GM19397 (cell line): ENCODE data around the gene ABHD13.
"Not testable (repeated sequence)": the region's sequence is repeated elsewhere in the genome, so short reads cannot be mapped to it uniquely, and the experiment has no call there.

ENCODE experiments used
- ATAC-seq: cut with Tn5 transposase; IDR thresholded peaks from one replicate; pipeline ENCODE4 v1.9.1; 2021; ENCODE audit warnings: mild to moderate bottlenecking, moderate library complexity; ENCODE audit not compliant: unreplicated experiment

Gene ABHD13

GRCh38 chr13:108218044-108218974, at the start of gene ABHD13:
ABHD13 (plus strand) TSS chr13:108218392; CDS start chr13:108229219, 10,827 bp downstream.
- peak; percentile 76 for ATAC-seq

- ATAC-seq = no peak
Measured at GRCh38 chr13:108168929-108169328, 49.3 kb upstream of the ABHD13 start.

- ATAC-seq = no peak
Measured at GRCh38 chr13:108176685-108177274, 41.4 kb upstream of the ABHD13 start.

GRCh38 chr13:108178078-108178477, 40.1 kb upstream of the ABHD13 start:
- ATAC-seq = no peak

GRCh38 chr13:108182652-108183051, 35.5 kb upstream of the ABHD13 start:
- no peak for ATAC-seq

GRCh38 chr13:108185223-108185622, 33.0 kb upstream of the ABHD13 start:
- ATAC-seq = no peak

- no peak for ATAC-seq
Measured at GRCh38 chr13:108188260-108188659, 29.9 kb upstream of the ABHD13 start.

- ATAC-seq = no peak
Measured at GRCh38 chr13:108190897-108191296, 27.3 kb upstream of the ABHD13 start.

GRCh38 chr13:108193806-108194205, 24.4 kb upstream of the ABHD13 start:
- no peak for ATAC-seq

- ATAC-seq = no peak
Measured at GRCh38 chr13:108194435-108194936, 23.7 kb upstream of the ABHD13 start.

GRCh38 chr13:108195146-108195545, 23.0 kb upstream of the ABHD13 start:
- ATAC-seq = no peak

- ATAC-seq = no peak
Measured at GRCh38 chr13:108195861-108196260, 22.3 kb upstream of the ABHD13 start.

GRCh38 chr13:108200781-108201398, 17.3 kb upstream of the ABHD13 start:
- no peak for ATAC-seq

- no peak for ATAC-seq
Measured at GRCh38 chr13:108210551-108210950, 7.6 kb upstream of the ABHD13 start.

- ATAC-seq = peak; percentile 38
Measured at GRCh38 chr13:108212886-108213285, 5.3 kb upstream of the ABHD13 start.

- ATAC-seq = no peak
Measured at GRCh38 chr13:108213946-108214345, 4.2 kb upstream of the ABHD13 start.

GRCh38 chr13:108214441-108215271, 3.5 kb upstream of the ABHD13 start:
- ATAC-seq = no peak

GRCh38 chr13:108215436-108215835, 2.8 kb upstream of the ABHD13 start, which contains the start of gene LIG4:
LIG4 (minus strand) TSS chr13:108215536; CDS start chr13:108211268, 4,268 bp downstream.
- peak; percentile 72 for ATAC-seq

GRCh38 chr13:108217307-108218043, 717 bp upstream of the ABHD13 start:
- ATAC-seq = not testable (repeated sequence)

- ATAC-seq = no peak
Measured at GRCh38 chr13:108220041-108220440, 1.8 kb downstream of the ABHD13 start.
